ENCODE measurements around the gene TECPR1.

Gene TECPR1

DNA sequence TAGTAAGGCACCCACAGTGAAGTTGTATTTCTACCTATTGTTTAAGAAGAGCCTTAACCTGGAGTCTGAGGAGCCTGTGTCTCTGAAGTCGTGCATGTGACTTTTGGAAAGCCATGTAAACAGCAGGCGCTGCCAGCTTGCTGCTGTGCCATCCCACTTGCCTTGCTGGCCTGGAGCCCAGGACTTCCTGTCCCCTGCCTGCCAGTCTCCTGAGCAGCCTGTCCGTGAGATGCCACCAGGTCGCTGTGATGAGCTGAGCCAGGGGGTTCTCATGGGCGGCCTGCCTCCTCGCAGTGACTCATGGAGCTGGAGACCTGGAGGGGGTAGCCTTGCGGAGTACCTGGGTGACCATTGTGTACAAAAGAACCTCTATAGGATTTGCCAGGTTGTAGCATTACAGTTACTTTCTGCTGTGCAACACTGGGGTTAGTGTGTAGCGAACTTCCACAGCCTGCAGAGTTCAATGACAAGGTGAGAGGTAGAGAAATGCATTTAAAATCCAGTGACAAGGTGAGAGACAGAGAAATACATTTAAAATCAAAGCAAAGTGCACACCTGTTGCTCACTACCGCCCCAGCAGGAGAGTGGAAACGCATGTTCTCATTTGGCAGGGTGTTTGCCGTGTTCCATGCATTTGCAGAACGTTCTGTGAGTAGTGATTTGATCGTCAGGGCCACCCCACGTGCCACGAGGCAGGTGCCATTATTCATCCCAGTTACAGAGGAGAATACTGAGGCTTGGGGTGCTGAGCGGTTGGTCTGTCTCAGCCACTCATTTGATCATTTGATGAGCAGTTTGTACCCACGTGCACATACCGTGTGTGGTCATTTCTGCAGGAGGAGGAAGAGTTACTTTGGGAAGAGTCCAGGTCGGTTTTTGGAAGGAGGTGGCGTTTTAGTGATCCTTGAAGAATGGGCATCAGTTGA lies 77.4 kb downstream of the TECPR1 start:
- Histone ChIP-seq H3K27me3 (replicated peaks in 2 of 5; ENCODE audit: control insufficient read depth in 4 of 5, insufficient read depth in 5 of 5, low read length in 4 of 5) (no peaks in the 10 kb centered on the region), H3K27ac (ENCODE audit: insufficient read depth in 1 of 2, low read depth in 1 of 2, low read length in 2 of 2, poor library complexity in 1 of 2, severe bottlenecking in 2 of 2) (no peak overlapping the region), H3K4me1 (ENCODE audit: control extremely low read depth in 1 of 4, control insufficient read depth in 4 of 4, insufficient read depth in 4 of 4, low read length in 3 of 4) (no peaks in the 10 kb centered on the region), H3K9me3 (ENCODE audit: control extremely low read depth in 1 of 5, control insufficient read depth in 4 of 5, insufficient read depth in 2 of 5, low read depth in 1 of 5, low read length in 4 of 5) (no peaks in the 10 kb centered on the region), H3K4me3 (ENCODE audit: control insufficient read depth in 1 of 7, extremely low read depth in 1 of 7, insufficient read depth in 4 of 7, low read depth in 2 of 7, low read length in 6 of 7) (no peak overlapping the region), H3K36me3 (ENCODE audit: control insufficient read depth in 4 of 4, insufficient read depth in 4 of 4, low read length in 3 of 4) (peaks cover 7 to 19% (median 11%) of the 10 kb centered on the region in 4 experiments)
- ChIA-PET POLR2A (no interaction called here), CTCF (interaction anchor here (0.7 to 3.1 kb wide), 4 partner anchors 9 to 197 kb away, joined by 3 to 17 read pairs (median 3); no protein-coding TSS in a partner anchor)
- WGBS (ENCODE audit: insufficient coverage): 94% methylated on average over 20 of the region's 20 CpGs
- no peak for DNase-seq

DNA sequence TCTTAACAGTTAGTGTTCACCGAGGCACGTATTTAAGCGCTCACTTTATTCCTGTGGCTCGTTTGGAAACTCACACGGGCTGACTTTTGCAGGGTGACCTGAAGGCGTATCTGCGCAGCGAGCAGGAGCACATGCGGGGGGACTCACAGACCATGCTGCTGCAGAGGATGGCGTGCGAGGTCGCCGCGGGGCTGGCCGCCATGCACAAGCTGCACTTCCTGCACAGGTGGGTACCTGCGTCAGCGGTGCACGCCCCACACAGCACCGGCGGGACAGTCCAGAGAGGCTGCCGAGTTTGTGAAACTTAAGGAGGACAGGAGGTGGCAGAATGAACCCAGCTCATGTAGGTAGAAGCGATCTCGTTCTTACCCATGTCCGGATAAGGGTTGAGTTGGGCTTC lies 80.6 kb downstream of the TECPR1 start:
- WGBS (ENCODE audit: insufficient coverage): 97% methylated on average over 20 of the region's 24 CpGs
- H3K4me3 ChIP-seq (ENCODE audit: control insufficient read depth in 1 of 7, extremely low read depth in 1 of 7, insufficient read depth in 4 of 7, low read depth in 2 of 7, low read length in 6 of 7): no peak overlapping the region

DNA sequence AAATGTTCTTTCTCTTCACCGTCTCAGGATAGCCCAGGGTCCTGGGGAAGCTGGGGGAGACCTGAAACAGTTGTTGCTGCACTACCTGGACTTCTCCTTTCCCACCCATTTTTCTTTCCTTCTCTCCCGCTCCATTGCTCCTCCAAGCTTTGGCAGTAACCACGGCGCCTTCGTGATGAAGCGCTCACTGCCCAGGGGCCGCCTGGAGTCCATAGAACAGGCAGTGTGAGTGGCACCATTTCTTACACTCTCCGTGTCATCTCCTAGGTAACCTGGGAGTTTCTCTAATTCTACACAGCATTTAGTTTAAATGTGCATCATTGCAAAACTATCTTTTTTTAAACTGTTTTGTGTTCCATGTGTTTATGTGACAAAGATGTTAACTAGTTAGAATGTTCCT lies 81.1 kb downstream of the TECPR1 start:
- Histone ChIP-seq H3K27me3 (replicated peaks in 2 of 5; ENCODE audit: control insufficient read depth in 4 of 5, insufficient read depth in 5 of 5, low read length in 4 of 5) (no peaks in the 10 kb centered on the region), H3K9me3 (ENCODE audit: control extremely low read depth in 1 of 5, control insufficient read depth in 4 of 5, insufficient read depth in 2 of 5, low read depth in 1 of 5, low read length in 4 of 5) (no peaks in the 10 kb centered on the region), H3K4me1 (ENCODE audit: control extremely low read depth in 1 of 4, control insufficient read depth in 4 of 4, insufficient read depth in 4 of 4, low read length in 3 of 4) (no peaks in the 10 kb centered on the region), H3K4me3 (ENCODE audit: control insufficient read depth in 1 of 7, extremely low read depth in 1 of 7, insufficient read depth in 4 of 7, low read depth in 2 of 7, low read length in 6 of 7) (no peak overlapping the region), H3K36me3 (ENCODE audit: control insufficient read depth in 4 of 4, insufficient read depth in 4 of 4, low read length in 3 of 4) (peaks cover 4 to 13% (median 4%) of the 10 kb centered on the region in 4 experiments), H3K27ac (ENCODE audit: insufficient read depth in 1 of 2, low read depth in 1 of 2, low read length in 2 of 2, poor library complexity in 1 of 2, severe bottlenecking in 2 of 2) (no peak overlapping the region)
- WGBS (ENCODE audit: insufficient coverage): 100% methylated on average over 5 of the region's 8 CpGs
- CTCF ChIA-PET: interaction anchor here (12.3 kb wide), 1 partner anchor 150 kb away, joined by 316 read pairs; no protein-coding TSS in a partner anchor
- POLR2A ChIA-PET: no interaction called here
- no peak for DNase-seq

More for the DNA sequence above, 80.6 kb downstream of the TECPR1 start:
- CTCF ChIA-PET: interaction anchor here (12.3 kb wide), 1 partner anchor 151 kb away, joined by 316 read pairs; no protein-coding TSS in a partner anchor
- no peak overlapping the region for H3K27ac ChIP-seq (ENCODE audit: insufficient read depth in 1 of 2, low read depth in 1 of 2, low read length in 2 of 2, poor library complexity in 1 of 2, severe bottlenecking in 2 of 2)
- POLR2A ChIA-PET: no interaction called here
- H3K36me3 ChIP-seq (ENCODE audit: control insufficient read depth in 4 of 4, insufficient read depth in 4 of 4, low read length in 3 of 4): peaks cover 4 to 13% (median 4%) of the 10 kb centered on the region in 4 experiments
- DNase-seq: no peak
- no peaks in the 10 kb centered on the region for H3K27me3 ChIP-seq (replicated peaks in 2 of 5; ENCODE audit: control insufficient read depth in 4 of 5, insufficient read depth in 5 of 5, low read length in 4 of 5)
- H3K4me1 ChIP-seq (ENCODE audit: control extremely low read depth in 1 of 4, control insufficient read depth in 4 of 4, insufficient read depth in 4 of 4, low read length in 3 of 4): no peaks in the 10 kb centered on the region
- H3K9me3 ChIP-seq (ENCODE audit: control extremely low read depth in 1 of 5, control insufficient read depth in 4 of 5, insufficient read depth in 2 of 5, low read depth in 1 of 5, low read length in 4 of 5): no peaks in the 10 kb centered on the region

DNA sequence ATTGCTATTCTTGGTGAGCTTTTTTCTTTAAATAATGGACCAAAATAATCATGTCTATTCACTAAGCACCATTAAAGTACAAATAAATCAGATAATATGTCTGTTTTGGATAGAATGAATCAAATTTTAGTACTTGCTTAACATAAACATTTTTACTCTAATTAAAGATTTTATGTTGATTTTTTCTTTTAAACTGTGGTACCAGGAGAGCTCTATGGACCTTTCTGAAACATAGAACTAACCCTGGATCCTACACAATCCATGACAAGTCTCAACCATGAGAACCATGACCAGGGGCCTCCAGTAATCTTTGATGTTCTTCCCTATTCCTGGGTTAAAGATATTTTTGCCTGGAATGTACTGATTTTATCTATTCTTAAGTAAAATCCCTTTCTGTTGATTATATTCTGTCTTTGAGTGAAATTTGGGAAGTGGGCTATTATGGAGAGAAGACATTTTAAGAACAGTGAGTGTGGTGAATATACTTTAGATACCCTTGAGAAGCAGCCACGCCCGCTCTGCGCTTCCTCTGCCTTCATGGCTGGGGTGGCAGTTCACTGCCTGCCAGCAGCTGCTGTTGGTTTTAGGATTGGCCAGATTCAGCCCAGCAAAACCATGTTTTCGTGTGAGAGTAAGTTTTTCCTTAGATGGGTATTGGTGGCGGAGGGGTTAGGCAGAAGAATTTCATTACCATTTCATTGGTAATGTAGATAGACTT lies 83.0 kb downstream of the TECPR1 start:
- ChIA-PET POLR2A (no interaction called here), CTCF (interaction anchor here (0.9 to 12.3 kb wide), 28 partner anchors 8 to 665 kb away, joined by 3 to 316 read pairs (median 6); partner anchors contain the start of gene LMTK2)
- no peaks in the 10 kb centered on the region for H3K9me3 ChIP-seq (ENCODE audit: control extremely low read depth in 1 of 5, control insufficient read depth in 4 of 5, insufficient read depth in 2 of 5, low read depth in 1 of 5, low read length in 4 of 5)
- no peaks in the 10 kb centered on the region for H3K4me1 ChIP-seq (ENCODE audit: control extremely low read depth in 1 of 4, control insufficient read depth in 4 of 4, insufficient read depth in 4 of 4, low read length in 3 of 4)
- H3K4me3 ChIP-seq (ENCODE audit: control insufficient read depth in 1 of 7, extremely low read depth in 1 of 7, insufficient read depth in 4 of 7, low read depth in 2 of 7, low read length in 6 of 7): no peak overlapping the region
- no peaks in the 10 kb centered on the region for H3K27me3 ChIP-seq (replicated peaks in 2 of 5; ENCODE audit: control insufficient read depth in 4 of 5, insufficient read depth in 5 of 5, low read length in 4 of 5)
- peaks cover 0 to 6% (median 2%) of the 10 kb centered on the region in 4 experiments for H3K36me3 ChIP-seq (ENCODE audit: control insufficient read depth in 4 of 4, insufficient read depth in 4 of 4, low read length in 3 of 4)
- DNase-seq: no peak
- no peak overlapping the region for H3K27ac ChIP-seq (ENCODE audit: insufficient read depth in 1 of 2, low read depth in 1 of 2, low read length in 2 of 2, poor library complexity in 1 of 2, severe bottlenecking in 2 of 2)
- WGBS (ENCODE audit: insufficient coverage): no CpG with 5 or more reads among the region's 5 CpGs

DNA sequence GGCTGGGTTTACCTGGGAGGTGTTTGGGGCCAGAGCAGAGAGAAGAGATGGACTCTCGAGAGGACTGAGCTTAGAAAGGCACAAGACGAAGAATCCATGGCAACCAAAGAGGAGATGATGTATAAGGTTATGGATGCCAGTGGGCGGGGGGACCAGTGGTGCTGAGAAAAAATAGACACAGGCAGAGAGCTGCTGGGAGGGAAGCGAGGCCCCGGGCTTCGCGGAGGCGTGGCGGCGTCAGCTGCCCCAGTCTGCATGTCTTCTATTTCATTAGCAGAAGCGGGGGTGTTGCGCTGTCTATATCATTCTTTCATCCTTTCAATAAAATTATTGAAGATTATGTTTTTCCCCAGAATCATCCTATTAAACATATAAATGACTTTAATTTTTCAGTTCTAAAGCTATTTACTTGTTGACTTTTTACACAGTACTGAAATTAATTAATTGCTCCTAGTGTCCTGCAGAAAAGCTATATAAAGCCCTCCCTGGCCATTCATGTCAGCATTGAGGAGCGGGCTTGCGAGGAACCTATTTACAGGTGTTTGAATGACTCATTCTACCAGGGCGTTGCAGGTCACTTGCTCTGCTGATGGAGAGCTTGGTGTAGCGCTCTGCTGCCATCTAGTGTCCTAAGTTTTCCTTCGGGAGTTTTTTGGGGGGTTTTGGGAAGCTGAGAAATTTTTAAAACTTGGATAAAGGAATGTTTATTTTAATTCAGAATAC lies 83.7 kb downstream of the TECPR1 start:
- no peak overlapping the region for H3K27ac ChIP-seq (ENCODE audit: insufficient read depth in 1 of 2, low read depth in 1 of 2, low read length in 2 of 2, poor library complexity in 1 of 2, severe bottlenecking in 2 of 2)
- DNase-seq: peak; percentile 50 to 74 (median 66)
- H3K4me1 ChIP-seq (ENCODE audit: control extremely low read depth in 1 of 4, control insufficient read depth in 4 of 4, insufficient read depth in 4 of 4, low read length in 3 of 4): no peaks in the 10 kb centered on the region
- ChIA-PET CTCF (interaction anchor here (0.9 to 12.3 kb wide), 27 partner anchors 9 to 157 kb away, joined by 3 to 316 read pairs (median 6); partner anchors contain the start of gene LMTK2), POLR2A (no interaction called here)
- H3K27me3 ChIP-seq (replicated peaks in 2 of 5; ENCODE audit: control insufficient read depth in 4 of 5, insufficient read depth in 5 of 5, low read length in 4 of 5): no peaks in the 10 kb centered on the region
- H3K9me3 ChIP-seq (ENCODE audit: control extremely low read depth in 1 of 5, control insufficient read depth in 4 of 5, insufficient read depth in 2 of 5, low read depth in 1 of 5, low read length in 4 of 5): no peaks in the 10 kb centered on the region
- H3K36me3 ChIP-seq (ENCODE audit: control insufficient read depth in 4 of 4, insufficient read depth in 4 of 4, low read length in 3 of 4): peaks cover 0 to 6% (median 2%) of the 10 kb centered on the region in 4 experiments
- no peak overlapping the region for H3K4me3 ChIP-seq (ENCODE audit: control insufficient read depth in 1 of 7, extremely low read depth in 1 of 7, insufficient read depth in 4 of 7, low read depth in 2 of 7, low read length in 6 of 7)
- WGBS (ENCODE audit: insufficient coverage): 99% methylated on average over 8 of the region's 17 CpGs

DNA sequence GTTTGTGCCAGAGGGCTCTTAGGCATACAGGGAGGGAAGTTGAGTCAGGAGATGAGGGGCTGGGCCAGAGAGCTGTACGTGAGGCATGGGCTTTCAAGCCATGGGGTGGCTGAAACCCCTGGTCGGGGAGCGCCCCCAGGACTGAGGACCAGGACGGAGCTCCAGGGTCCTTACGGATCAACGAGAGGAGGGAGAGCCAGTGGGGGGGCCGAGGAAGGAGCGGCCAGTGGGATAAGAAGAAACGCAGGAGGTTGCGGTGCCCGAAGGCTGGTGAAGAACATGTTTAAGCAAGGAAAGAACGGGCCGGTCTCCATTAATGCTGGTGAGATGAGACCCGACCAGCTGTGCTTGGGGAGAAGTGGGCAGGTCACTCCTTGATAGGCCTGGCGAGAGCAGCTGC lies 84.4 kb downstream of the TECPR1 start:
- ChIA-PET POLR2A (no interaction called here), CTCF (interaction anchor here (0.9 to 12.3 kb wide), 19 partner anchors 13 to 154 kb away, joined by 3 to 316 read pairs (median 8); partner anchors contain the start of gene LMTK2)
- Histone ChIP-seq H3K27me3 (replicated peaks in 2 of 5; ENCODE audit: control insufficient read depth in 4 of 5, insufficient read depth in 5 of 5, low read length in 4 of 5) (no peaks in the 10 kb centered on the region), H3K27ac (ENCODE audit: insufficient read depth in 1 of 2, low read depth in 1 of 2, low read length in 2 of 2, poor library complexity in 1 of 2, severe bottlenecking in 2 of 2) (no peak overlapping the region), H3K4me1 (ENCODE audit: control extremely low read depth in 1 of 4, control insufficient read depth in 4 of 4, insufficient read depth in 4 of 4, low read length in 3 of 4) (no peaks in the 10 kb centered on the region), H3K4me3 (ENCODE audit: control insufficient read depth in 1 of 7, extremely low read depth in 1 of 7, insufficient read depth in 4 of 7, low read depth in 2 of 7, low read length in 6 of 7) (no peak overlapping the region), H3K9me3 (ENCODE audit: control extremely low read depth in 1 of 5, control insufficient read depth in 4 of 5, insufficient read depth in 2 of 5, low read depth in 1 of 5, low read length in 4 of 5) (no peaks in the 10 kb centered on the region), H3K36me3 (ENCODE audit: control insufficient read depth in 4 of 4, insufficient read depth in 4 of 4, low read length in 3 of 4) (peaks cover 0 to 6% (median 2%) of the 10 kb centered on the region in 4 experiments)
- no peak for DNase-seq
- 97% methylated on average over 15 of the region's 15 CpGs for WGBS (ENCODE audit: insufficient coverage)

Measured in common myeloid progenitor, CD34-positive (primary cell).